Stimulated activated CD4-positive, alpha-beta T cell treated with anti-CD3 and anti-CD28 coated beads, Interleukin-1b, Interleukin-23, amount 100 ng/mL, for 4 hours (primary cell): ENCODE data around the gene ZBTB11.
A peak's percentile ranks its signal among the peaks of the same experiment; 100 is the strongest.
"Not testable (repeated sequence)": the region's sequence is repeated elsewhere in the genome, so short reads cannot be mapped to it uniquely, and the experiment has no call there.

Experiments
- DNase-seq, 2 donors: peaks; one replicate each; pipeline ENCODE4 v3.0.0-alpha.2; 2020; ENCODE audit warnings: low read depth in 2 of 2

Gene ZBTB11

DNA sequence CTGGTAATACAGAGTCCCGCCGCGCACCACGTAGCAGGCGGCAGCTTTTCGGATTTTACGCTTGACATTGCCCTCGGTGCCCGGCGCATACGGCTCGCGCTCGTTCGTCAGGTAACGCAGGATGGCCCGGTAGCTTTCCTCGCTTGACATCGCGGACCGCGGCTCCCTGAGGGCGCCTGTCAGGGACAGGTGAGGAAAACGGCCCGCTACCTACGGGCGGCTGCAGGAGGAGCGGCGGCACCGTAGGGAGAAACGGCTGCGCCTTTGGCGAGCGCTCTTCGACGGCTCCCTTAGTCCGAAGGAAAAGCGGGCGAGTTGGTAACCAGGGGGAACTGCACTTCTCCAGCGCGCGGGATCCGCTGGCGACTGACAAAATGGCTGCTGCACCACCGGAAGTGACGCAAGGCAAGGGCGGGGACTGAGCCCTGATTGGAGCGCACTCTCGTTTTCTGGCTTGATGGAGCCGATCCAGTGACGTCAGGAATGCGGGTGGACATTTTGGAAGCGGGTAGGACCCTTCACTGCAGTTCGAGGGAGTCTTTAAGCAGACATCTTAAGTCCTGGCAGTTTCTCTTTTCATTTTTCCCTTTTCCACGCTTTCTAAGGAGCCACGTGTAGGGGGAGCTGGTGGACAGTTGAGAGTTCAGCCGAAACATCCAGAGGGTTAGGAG lies at the start of gene ZBTB11:
Gene ZBTB11 (minus strand): TSS at position 368 of the 671 bp plus-strand sequence. CDS start 218 bp downstream, at position 150.
- peak; percentile 99 for DNase-seq

DNA sequence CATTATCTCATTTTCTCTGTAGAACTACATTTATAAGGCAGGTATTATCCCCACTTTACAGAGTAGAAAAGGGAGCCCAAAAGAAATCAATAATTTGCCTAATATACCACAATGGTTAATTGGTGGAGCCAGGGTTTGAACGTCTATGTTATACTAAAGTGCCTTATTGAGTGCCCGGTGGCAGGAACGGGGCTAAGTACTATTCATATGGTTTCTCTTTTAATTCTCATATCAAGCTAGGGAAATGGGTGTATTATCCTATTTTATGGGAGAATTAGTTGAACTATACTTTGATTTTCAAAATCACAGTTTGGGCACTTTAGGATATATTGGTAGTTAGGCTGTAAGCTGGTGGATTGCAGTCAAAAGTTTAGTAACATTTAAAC lies 49.0 kb upstream of the ZBTB11 start:
- no peak for DNase-seq

GRCh38 chr3:101725194-101725889 lies 48.4 kb upstream of the ZBTB11 start:
- peak in 1 of 2 donors; percentile 6 for DNase-seq

- DNase-seq, result peak; percentile 74 to 82
These were observed 47.6 kb upstream of the ZBTB11 start, which contains the start of gene CEP97 for GRCh38 chr3:101724329-101725193. CEP97 (plus strand) TSS chr3:101724614; CDS start chr3:101724677, 63 bp downstream.

DNA sequence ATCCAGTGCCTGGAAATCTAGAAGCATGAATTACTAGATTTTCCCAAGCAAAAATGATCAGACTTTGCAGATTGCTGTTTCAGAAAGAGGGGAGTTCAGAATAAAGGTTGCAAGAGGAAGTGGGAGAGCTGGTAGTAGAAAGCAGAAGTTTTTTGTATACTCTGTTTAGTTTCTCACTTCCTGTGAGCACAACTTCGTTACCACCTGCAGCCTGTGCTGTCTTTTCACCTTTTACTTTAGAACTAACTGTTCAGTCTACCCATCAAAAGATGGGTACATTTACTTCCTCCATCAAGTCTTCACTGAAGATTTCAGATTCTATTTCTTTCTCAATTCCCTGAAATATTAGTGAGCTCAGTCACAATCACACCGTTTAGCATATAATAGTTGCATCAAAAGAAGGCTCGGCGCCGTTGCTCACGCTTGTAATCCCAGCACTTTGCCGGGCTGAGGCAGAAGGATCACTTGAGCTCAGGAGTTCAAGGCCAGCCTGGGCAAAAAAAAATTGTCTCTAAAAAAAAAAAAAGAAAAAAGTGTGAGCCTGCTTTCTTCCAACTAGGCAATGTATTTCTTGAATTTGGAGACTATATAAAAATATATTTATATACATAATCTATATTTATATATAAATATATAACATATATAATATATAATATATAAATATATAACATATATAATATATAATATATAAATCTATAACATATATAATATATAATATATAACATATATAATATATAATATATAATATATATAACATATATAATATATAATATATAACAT lies 45.7 kb upstream of the ZBTB11 start:
- no peak for DNase-seq

GRCh38 chr3:101720851-101721840 lies 44.2 kb upstream of the ZBTB11 start:
- DNase-seq, result no peak

- no peak for DNase-seq
These were observed 42.8 kb upstream of the ZBTB11 start for GRCh38 chr3:101719604-101720185.

- no peak for DNase-seq
These were observed 41.5 kb upstream of the ZBTB11 start for GRCh38 chr3:101718455-101718854.

- no peak for DNase-seq
These were observed 32.2 kb upstream of the ZBTB11 start for GRCh38 chr3:101709126-101709525.

- DNase-seq, result not testable (repeated sequence)
These were observed 27.7 kb upstream of the ZBTB11 start for GRCh38 chr3:101704639-101705038.

DNA sequence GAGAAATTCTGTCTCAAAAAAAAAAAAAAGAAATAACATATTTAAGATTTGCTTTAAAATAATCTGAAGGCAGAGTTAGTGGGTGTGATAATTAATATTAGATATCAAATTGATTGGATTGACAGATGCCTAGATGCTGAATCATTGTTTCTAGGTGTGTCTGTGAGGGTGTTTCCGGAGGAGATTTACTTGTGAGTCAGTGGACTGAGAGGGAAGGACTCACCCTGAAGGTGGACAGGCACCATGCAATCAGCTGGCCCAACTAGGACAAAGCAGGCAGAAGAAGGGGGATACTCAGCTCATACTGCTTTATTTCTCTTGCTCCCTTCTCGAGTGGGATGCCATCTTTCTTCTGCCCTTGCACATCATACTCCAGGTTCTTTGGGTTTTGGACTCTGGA lies 26.2 kb upstream of the ZBTB11 start:
- no peak for DNase-seq

- no peak for DNase-seq
These were observed 25.8 kb upstream of the ZBTB11 start for GRCh38 chr3:101702726-101703125.

DNA sequence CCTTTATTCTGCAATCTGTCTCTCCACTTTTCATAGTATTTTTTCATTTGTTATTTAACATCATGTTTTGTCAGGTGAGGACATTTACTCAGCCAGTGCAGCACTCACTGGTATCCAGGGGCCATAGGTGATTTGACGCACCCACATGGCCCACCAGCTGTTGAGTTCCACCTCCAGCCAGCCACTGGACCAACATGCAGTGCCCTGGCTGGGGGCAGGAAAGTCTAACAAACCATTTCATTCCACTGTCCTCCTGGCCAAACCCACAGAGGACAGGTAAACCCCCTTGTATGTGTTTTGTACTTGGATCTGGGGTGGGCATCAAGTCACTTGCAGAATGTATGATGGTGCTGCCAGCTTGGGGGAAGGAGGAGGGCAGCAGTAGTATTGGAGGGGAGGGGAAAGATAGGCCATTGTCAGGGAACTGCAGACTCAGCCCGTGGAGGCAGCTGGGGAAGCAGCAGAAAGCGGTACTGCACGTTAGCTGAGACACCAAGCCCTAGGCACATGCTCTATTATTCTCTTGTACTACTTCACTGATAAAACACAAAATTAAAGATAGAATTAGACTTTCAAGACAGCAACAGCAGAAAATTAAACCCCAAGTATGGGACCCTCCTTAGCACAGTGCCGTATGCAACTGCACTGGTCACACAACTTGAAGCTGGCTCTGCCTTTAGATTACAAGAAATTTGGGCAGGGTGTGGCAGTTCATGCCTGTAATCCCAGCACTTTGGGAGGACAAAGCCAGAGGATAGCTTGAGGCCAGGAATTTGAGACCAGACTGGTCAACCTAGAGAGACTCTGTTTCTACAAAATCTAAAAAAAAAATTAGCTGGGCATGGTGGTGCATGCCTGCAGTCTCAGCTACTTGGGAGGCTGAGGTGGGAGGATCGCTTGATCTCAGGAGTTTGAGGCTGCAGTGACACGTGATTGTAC lies 25.0 kb upstream of the ZBTB11 start:
- DNase-seq, result no peak

GRCh38 chr3:101695779-101696372 lies 18.9 kb upstream of the ZBTB11 start:
- no peak for DNase-seq

- not testable (repeated sequence) for DNase-seq
These were observed 17.9 kb upstream of the ZBTB11 start for GRCh38 chr3:101694836-101695235.

DNA sequence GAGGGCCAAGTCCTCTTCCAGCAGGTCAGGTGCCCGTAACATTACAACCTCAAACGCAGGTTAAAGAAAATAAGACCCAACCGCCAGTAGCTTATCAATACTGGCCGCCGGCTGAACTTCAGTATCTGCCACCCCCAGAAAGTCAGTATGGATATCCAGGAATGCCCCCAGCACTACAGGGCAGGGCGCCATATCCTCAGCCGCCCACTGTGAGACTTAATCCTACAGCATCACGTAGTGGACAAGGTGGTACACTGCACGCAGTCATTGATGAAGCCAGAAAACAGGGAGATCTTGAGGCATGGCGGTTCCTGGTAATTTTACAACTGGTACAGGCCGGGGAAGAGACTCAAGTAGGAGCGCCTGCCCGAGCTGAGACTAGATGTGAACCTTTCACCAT lies 16.6 kb upstream of the ZBTB11 start:
- not testable (repeated sequence) for DNase-seq

- DNase-seq, result not testable (repeated sequence)
These were observed 15.0 kb upstream of the ZBTB11 start for GRCh38 chr3:101691685-101692671.
